GM12891 (cell line): ENCODE data around the gene PPP6R3.

Experiments used
- POLR2A ChIP-seq: IDR thresholded peaks from 2 replicates; pipeline ENCODE4 v1.6.1; 2011; ENCODE audit warnings: low read depth, low read length, control low read depth
- POLR2AphosphoS5 ChIP-seq: IDR thresholded peaks from 2 replicates; pipeline ENCODE4 v1.6.1; 2011; ENCODE audit warnings: low read depth, low read length, control low read depth
- POU2F2 ChIP-seq: IDR thresholded peaks from 2 replicates; pipeline ENCODE4 v1.6.1; 2011; ENCODE audit warnings: low read depth, mild to moderate bottlenecking, control low read depth, low read length, moderate library complexity
- SPI1 ChIP-seq: IDR thresholded peaks from 2 replicates; pipeline ENCODE4 v1.6.1; 2011; ENCODE audit warnings: low read depth, low read length, control low read depth
- TAF1 ChIP-seq: IDR thresholded peaks from 2 replicates; pipeline ENCODE4 v1.6.1; 2011; ENCODE audit warnings: low read depth, low read length, control low read depth

DNA sequence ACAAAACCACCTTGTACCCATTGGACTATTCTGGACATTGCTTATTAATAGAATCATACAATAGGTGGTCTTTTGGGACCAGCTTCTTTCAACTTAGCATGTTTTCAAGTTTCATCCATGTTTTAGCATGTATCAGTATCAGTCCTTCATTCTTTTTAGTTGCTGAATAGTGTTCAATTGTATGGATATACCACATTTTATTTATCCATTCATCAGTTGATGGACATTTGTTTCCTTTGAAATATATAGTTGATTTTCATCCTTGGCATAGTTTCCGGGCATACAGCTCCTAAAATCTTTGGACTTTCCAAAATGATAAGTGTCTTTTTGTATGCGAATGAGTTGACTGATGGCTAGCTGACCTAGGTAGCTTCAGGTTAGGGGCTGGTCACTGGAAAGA, 12.2 kb downstream of the PPP6R3 start:
- TF ChIP-seq POLR2A = no peak
- TF ChIP-seq POLR2AphosphoS5 = no peak
- no peak for TF ChIP-seq TAF1
- TF ChIP-seq SPI1 = no peak
- no peak for TF ChIP-seq POU2F2
